SKM-1 (cell line): ENCODE results near the gene FOXE3.
"Not testable (repeated sequence)": the region's sequence is repeated elsewhere in the genome, so short reads cannot be mapped to it uniquely, and the experiment has no call there.

Experiments used
- DNase-seq: peaks from one replicate; lab custom pipeline; 2025; ENCODE audit not compliant: unreplicated experiment; lab: John Stamatoyannopoulos, UW

FOXE3 gene

DNA sequence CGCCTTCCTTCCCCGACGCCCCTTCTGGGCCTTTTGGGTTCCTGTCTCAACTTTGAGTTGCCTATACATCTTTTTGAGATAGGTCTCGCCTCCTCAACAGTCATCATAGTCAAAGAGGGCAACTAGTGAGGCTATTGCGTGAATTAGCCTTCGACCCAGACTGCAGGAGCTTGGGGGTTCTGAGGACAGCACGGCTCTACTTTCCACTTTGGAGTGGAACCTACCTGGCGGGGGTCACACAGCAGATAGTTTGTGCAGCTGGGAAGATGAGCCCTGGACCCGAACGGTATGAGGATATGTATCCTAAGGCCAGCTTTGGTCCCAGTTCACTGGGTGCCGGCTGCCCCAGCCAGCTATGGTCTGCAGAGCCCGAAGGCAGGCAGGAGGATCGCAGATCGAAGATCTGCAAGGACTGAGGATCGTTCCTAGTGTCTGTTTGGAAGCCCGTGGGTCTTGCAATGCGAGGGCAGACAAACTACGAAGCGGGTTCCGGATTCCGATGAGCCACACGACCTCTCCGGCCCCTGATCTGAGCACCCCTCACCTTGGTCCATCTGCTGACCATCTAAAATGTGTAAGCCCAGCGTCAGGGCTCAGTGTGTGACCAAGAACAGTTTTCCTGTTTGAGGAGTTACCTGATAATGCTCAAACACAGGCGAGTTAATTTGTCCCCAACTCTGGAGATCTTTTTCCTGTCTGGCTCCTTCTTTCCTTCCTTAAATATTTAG, 29.9 kb downstream of the FOXE3 start:
- DNase-seq: no peak

DNA sequence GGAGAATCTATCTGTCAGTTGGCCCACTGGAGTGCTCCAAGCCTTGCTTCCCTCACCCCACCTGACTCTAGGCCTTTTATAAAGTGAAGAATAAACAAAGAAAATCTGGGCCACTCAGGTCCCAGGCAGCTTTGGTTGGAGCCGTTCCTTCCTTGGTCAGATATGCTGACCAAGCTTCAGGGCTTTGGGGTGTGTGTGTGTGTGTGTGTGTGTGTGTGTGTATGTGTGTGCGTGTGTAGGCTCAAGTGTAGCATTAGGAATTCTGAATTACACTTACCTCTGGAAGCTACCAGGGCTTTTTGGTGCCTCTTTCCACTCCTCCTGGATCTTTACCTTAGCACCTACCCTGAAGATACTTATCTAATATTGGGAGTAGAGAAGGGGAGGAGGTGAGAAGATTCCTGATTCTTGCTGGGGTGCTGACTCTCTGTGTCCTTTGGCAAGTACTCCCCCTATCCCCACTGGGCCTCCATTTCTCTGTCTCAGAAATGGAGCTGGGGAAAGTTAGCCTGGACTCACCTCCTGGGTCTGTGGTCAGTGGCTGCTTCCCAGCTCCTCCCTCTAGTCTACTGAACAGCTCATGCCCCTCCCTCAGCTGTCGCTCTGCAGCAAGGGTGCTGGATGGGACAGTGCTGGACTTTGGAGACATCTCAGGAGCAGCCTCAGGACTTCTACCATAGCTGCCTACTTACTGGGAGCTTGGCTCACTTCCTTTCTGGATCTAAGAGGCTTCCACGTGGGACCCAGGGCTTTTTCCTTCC, 32.6 kb downstream of the FOXE3 start:
- DNase-seq: no peak

- DNase-seq: no peak
Measured at GRCh38 chr1:47449822-47450552, 33.9 kb downstream of the FOXE3 start.

DNA sequence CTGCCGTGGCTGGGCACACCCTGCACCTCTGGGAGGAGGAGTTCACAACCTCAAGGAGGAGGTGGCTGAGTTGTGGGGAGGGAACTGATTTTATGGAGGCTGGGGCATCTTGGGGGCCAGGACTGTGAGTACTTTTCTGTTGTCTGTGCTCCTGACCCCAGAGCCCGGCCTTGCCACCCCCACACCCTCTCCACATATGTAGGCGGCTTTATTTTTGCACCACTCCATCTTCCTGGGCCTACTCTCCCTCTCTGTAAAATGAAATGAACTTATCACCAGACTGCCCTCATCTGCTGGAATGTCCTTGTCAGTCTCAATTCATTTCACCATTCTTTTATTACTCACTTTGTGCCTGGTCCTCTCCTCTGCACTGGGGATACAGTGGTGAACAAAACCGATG, 34.5 kb downstream of the FOXE3 start:
- DNase-seq: no peak

- no peak for DNase-seq
Measured at GRCh38 chr1:47452426-47452825, 36.3 kb downstream of the FOXE3 start.

DNA sequence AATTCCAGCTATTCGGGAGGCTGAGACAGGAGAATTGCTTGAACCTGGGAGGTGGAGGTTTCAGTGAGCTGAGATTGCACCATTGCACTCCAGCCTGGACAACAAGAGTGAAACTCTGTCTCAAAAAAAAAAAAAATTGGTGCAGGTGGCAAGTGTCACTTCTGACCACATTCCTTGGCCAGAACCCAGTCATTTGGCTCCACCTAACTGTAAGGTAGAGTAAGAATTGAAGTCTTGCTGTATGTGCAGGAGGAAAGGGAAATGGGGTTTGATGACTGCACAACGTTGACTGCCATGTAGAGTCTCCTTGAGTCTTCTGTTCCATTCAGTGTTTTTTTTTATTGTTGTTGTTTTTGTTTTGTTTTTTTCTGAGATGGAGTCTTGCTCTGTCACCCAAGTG, 37.8 kb downstream of the FOXE3 start:
- not testable (repeated sequence) for DNase-seq

DNA sequence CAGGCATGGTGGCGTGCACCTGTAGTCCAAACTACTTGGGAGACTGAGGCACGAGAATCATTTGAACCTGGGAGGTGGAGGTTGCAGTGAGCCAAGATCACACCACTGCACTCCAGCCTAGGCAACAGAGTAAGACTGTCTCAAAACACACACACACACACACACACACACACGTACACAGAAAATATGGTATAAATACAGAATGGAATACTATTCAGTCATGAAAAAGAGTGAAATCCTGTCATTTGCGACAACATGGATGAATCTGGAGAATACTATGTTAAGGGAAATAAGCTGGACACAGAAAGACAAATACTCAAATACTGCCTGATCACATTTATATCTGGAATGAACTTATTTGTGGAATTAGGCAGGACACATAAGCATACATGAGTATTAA, 40.2 kb downstream of the FOXE3 start:
- no peak for DNase-seq

DNA sequence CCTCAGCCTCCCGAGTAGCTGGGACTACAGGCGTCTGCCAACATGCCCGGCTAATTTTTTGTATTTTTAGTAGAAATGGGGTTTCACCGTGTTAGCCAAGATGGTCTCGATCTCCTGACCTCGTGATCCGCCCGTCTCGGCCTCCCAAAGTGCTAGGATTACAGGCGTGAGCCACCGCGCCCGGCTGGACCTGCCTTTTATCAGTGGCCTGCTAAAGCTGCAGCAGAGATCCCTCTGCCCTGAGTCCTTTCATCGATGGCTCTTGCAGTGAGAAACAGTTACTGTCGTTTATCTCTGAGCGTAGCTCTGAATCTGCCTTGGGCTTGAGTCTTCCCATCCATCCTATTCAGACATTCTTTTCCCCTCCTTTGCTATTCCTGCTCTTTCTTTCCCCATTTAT, 41.5 kb downstream of the FOXE3 start:
- not testable (repeated sequence) for DNase-seq

DNA sequence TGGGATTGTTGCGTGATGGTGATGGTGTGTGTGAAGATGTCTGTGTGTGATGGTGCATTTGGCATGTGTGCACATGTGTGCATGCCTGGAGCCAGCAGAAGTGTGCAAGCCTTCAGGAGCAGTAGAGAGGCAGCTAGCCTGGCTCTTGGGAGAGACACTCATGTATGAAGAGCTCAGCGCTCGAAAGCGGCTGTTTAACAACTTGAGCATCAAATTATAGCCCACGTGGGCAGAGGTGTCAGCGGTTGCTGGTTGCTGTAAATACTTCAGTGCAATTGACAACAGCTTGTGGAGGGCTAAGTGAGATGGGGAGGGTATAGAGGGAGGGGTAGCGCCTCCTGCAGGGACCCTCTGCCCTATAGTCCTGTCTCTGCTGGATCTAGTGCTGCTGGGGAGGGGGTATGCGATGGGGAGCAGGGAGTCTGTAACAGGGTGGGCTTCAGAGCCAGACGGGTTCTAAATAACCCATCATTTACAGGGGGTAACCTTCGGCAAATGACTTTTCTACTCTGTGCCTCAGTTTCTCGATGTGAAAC, 43.2 kb downstream of the FOXE3 start:
- no peak for DNase-seq

DNA sequence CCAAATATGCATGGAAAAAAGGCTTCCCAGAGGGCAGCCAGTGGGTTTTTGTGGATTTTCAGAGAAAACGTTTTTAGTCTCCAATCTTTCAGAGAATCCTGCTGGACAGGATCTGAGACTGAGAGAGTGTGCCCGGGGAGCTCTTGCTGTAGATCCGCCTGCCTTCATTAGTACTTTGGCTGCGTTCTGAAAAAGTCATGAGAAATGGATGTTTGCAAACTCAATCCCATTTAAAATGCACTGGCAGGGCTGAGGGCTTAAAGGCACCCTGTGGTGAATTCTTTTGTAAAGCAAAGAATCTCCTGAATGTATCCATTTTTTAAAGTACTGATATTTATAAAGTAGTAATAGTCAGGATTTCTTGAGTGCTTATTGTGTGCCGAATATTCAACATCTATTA, 44.0 kb downstream of the FOXE3 start:
- DNase-seq: no peak

GRCh38 chr1:47460456-47460855, 44.4 kb downstream of the FOXE3 start:
- no peak for DNase-seq

DNA sequence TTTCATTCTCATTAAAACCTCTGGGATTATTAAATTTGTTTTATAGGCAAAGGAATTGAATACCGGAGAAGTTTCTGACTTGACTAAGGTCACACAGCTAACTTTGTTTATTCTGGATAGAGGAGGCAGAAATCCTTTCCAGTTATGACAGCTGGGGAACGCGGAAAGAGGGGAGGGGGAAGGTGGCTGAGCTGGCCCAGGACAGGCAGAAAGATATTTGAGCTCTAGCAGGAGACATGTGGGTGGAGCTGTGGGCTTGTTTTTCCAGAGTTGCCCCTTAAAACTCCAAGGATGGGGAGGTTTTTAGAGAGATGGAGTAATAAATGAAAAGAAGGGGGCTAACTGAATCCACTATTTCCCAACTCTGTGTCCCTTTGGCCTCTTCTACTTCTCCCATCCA, 49.5 kb downstream of the FOXE3 start:
- DNase-seq: no peak
